DOHH2 (cell line): Measurements from ENCODE around the gene EDAR.

Experiments used
- H3F3A ChIP-seq: fragments of 200-600 bp; sonication (generic), shearing (Covaris generic); 2 replicates; pipeline ENCODE4 v1.6.0; 2016; ENCODE audit warnings: antibody characterized with exemption, mild to moderate bottlenecking; ENCODE audit not compliant: control insufficient read depth, insufficient read depth
- H3K27ac ChIP-seq: fragments of 200-600 bp; sonication (generic); 2 replicates; pipeline ENCODE4 v1.5.1; 2014; ENCODE audit warnings: low read depth, mild to moderate bottlenecking, low read length, moderate library complexity
- H3K27me3 ChIP-seq: fragments of 200-600 bp; sonication (generic); 2 replicates; pipeline ENCODE4 v1.6.1; 2014; ENCODE audit warnings: mild to moderate bottlenecking, low read length, mixed read lengths; ENCODE audit not compliant: control insufficient read depth
- H3K36me3 ChIP-seq: fragments of 200-600 bp; sonication (generic); 2 replicates; pipeline ENCODE4 v1.6.1; 2014; ENCODE audit warnings: mild to moderate bottlenecking, low read length, moderate library complexity, mixed read lengths; ENCODE audit not compliant: control insufficient read depth
- H3K4me1 ChIP-seq: fragments of 200-600 bp; sonication (generic); 2 replicates; pipeline ENCODE4 v1.6.1; 2014; ENCODE audit warnings: mild to moderate bottlenecking, low read length, mixed read lengths; ENCODE audit not compliant: control insufficient read depth
- H3K4me2 ChIP-seq: fragments of 200-600 bp; sonication (generic); 2 replicates; pipeline ENCODE4 v1.6.0; 2014; ENCODE audit warnings: mild to moderate bottlenecking, low read length, moderate library complexity
- H3K4me3 ChIP-seq: fragments of 200-600 bp; sonication (generic); 2 replicates; pipeline ENCODE4 v1.5.1; 2014; ENCODE audit warnings: mild to moderate bottlenecking, low read length, mixed read lengths
- H3K79me2 ChIP-seq: fragments of 200-600 bp; sonication (generic); 2 replicates; pipeline ENCODE4 v1.6.1; 2014; ENCODE audit warnings: mild to moderate bottlenecking, low read length, mixed read lengths; ENCODE audit not compliant: control insufficient read depth
- H3K9me2 ChIP-seq: fragments of 200-600 bp; sonication (generic); replicated peaks from 2 replicates; pipeline ENCODE4 v1.6.1; 2014; ENCODE audit warnings: mild to moderate bottlenecking, low read length, mixed read lengths; ENCODE audit not compliant: control insufficient read depth
- H3K9me3 ChIP-seq: fragments of 200-600 bp; sonication (generic); 2 replicates; pipeline ENCODE4 v1.6.1; 2014; ENCODE audit warnings: antibody characterized with exemption, low read length, mixed read lengths; ENCODE audit not compliant: control insufficient read depth, insufficient read depth
- H4K20me1 ChIP-seq: fragments of 200-600 bp; sonication (generic); 2 replicates; pipeline ENCODE4 v1.6.0; 2014; ENCODE audit warnings: low read depth, mild to moderate bottlenecking, antibody characterized with exemption, low read length, moderate library complexity; ENCODE audit not compliant: control insufficient read depth, insufficient read depth
- CTCF ChIP-seq: fragments of 200-600 bp; sonication (generic); IDR thresholded peaks from one replicate; pipeline ENCODE4 v1.5.1; 2014; ENCODE audit warnings: antibody characterized with exemption, mild to moderate bottlenecking, low read depth, low read length; ENCODE audit not compliant: poor library complexity, severe bottlenecking
- EZH2phosphoT487 ChIP-seq: fragments of 200-600 bp; sonication (generic); IDR thresholded peaks from 2 replicates; pipeline ENCODE4 v1.6.1; 2017; ENCODE audit warnings: borderline replicate concordance, mild to moderate bottlenecking, antibody characterized with exemption, low read length, moderate library complexity, mixed read lengths

Gene EDAR

DNA sequence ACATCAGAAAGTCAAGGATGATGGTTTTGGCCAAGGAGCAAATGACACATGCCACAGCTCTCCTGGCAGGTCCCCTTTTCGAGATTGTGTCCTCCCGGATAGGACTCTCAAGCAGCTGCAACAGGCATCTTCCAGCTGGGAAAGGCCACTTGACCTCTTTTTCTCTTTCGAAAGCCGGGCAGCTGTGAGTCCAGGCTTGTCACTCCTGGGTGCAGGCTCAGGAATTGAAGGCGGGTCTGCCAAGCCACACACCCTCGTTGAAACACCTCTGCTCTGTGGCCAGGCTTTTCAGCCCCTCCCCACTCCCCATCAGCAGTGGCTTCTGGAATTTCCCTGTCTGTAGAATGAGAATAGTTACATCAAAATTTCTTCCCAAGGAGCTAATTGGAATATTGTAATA is 104.4 kb downstream of the EDAR start:
- Histone ChIP-seq H3K9me3 (no peaks in the 10 kb centered on the region; the same call in 1 of the 2 replicates), H3K4me2 (no peak overlapping the region), H3K4me3 (no peak overlapping the region), H4K20me1 (no peaks in the 10 kb centered on the region), H3K36me3 (peaks cover 2% of the 10 kb centered on the region), H3K27me3 (no peaks in the 10 kb centered on the region), H3K27ac (no peak overlapping the region), H3K9me2 (no peaks in the 10 kb centered on the region), H3K4me1 (no peaks in the 10 kb centered on the region), H3K79me2 (no peaks in the 10 kb centered on the region), H3F3A (no peaks in the 10 kb centered on the region)
- no peak for TF ChIP-seq EZH2phosphoT487

GRCh38 chr2:108878276-108878675 is 110.7 kb downstream of the EDAR start:
- Histone ChIP-seq H3K79me2 (no peaks in the 10 kb centered on the region), H4K20me1 (no peaks in the 10 kb centered on the region), H3K4me1 (no peaks in the 10 kb centered on the region), H3K4me3 (no peak overlapping the region), H3K4me2 (no peak overlapping the region), H3F3A (no peaks in the 10 kb centered on the region), H3K36me3 (peaks cover 25% of the 10 kb centered on the region), H3K9me3 (no peaks in the 10 kb centered on the region), H3K9me2 (no peaks in the 10 kb centered on the region), H3K27me3 (no peaks in the 10 kb centered on the region), H3K27ac (no peak overlapping the region)
- TF ChIP-seq CTCF = no peak
- no peak for TF ChIP-seq EZH2phosphoT487

DNA sequence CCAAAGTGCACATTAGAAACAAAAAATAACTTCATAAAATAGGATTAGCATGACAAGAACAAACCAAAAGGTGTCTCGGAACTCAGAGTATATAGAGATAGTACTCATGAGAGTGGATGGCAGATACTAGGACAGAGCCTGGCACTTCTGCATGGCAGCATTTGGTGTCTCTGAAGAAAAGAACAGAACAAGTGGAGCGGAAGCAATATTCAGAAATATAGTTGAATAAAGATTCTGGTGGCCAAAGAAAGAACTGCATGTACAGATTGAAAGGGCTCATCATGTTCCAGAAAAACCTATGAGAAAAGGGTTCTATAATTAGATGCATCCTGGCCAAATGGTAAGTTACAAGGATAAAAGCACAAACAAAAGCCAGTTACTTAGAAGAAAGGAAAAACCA is 111.5 kb downstream of the EDAR start:
- H4K20me1 ChIP-seq = no peaks in the 10 kb centered on the region
- H3K27me3 ChIP-seq = no peaks in the 10 kb centered on the region
- H3K9me3 ChIP-seq = no peaks in the 10 kb centered on the region
- no peak overlapping the region for H3K27ac ChIP-seq
- H3F3A ChIP-seq = no peaks in the 10 kb centered on the region
- H3K36me3 ChIP-seq = peaks cover 25% of the 10 kb centered on the region
- no peaks in the 10 kb centered on the region for H3K4me1 ChIP-seq
- TF ChIP-seq CTCF = no peak
- no peak for TF ChIP-seq EZH2phosphoT487
- no peaks in the 10 kb centered on the region for H3K9me2 ChIP-seq
- H3K79me2 ChIP-seq = no peaks in the 10 kb centered on the region
- no peak overlapping the region for H3K4me2 ChIP-seq
- H3K4me3 ChIP-seq = no peak overlapping the region

DNA sequence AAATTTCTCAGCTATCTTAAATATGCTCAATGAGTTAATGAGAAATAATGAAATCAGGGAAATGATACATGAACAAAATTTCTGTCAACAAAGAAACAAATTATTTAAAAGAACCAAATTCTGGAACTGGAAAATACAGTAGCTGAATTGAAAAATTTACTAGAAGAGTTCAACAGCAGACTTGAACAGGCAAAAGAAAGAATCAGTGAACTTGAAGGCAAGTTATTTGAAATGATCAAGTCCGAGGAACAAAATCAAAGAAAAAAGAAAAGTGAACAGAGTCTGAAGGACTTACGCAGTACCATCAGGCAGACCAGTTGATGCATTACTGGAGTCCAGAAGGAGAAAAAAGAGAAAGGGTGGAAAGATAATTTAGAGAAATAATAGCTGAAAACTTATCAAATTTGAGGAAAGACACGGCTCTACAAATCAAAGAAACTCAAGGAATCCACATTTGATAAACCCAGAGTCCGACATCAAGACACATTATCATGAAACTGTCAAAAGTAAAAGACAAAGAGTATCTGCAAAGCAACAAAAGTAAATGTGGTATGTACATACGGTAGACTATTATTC is 118.9 kb downstream of the EDAR start:
- H3K36me3 ChIP-seq = peaks cover 50% of the 10 kb centered on the region
- no peaks in the 10 kb centered on the region for H3F3A ChIP-seq
- H3K27me3 ChIP-seq = no peaks in the 10 kb centered on the region
- H3K4me1 ChIP-seq = no peaks in the 10 kb centered on the region
- H3K4me3 ChIP-seq = no peak overlapping the region
- TF ChIP-seq CTCF (no peak), EZH2phosphoT487 (no peak)
- H4K20me1 ChIP-seq = no peaks in the 10 kb centered on the region
- no peaks in the 10 kb centered on the region for H3K79me2 ChIP-seq
- peaks cover 3% of the 10 kb centered on the region; the same call in 1 of the 2 replicates for H3K9me3 ChIP-seq
- no peak overlapping the region for H3K27ac ChIP-seq
- no peaks in the 10 kb centered on the region for H3K9me2 ChIP-seq
- no peak overlapping the region for H3K4me2 ChIP-seq
